ENCODE results near the gene PROB1. TPM values are rescaled to one million over a fixed set of nuclear protein-coding genes. Genes with fewer than 3 reads are reported as not detected.

PROB1 gene
- total RNA-seq (2022; extraction: Qiagen RNA extraction) = 0.16 to 0.24 TPM (median 0.19 TPM) in 5 replicates

GRCh38 chr5:139394654-139395566 lies at the start of gene PROB1:
PROB1 (minus strand) TSS chr5:139395104; CDS start chr5:139395081, 23 bp downstream.

GRCh38 chr5:139439013-139439903 lies 44.4 kb upstream of the PROB1 start, which contains the start of gene DNAJC18:
DNAJC18 (minus strand) TSS chr5:139439525; CDS start chr5:139439445, 80 bp downstream.

GRCh38 chr5:139403787-139404483 lies 9.0 kb upstream of the PROB1 start, which contains the start of gene SPATA24:
SPATA24 (minus strand) TSS chr5:139404089; CDS start chr5:139404060, 29 bp downstream.

GRCh38 chr5:139389701-139390638 lies 4.9 kb downstream of the PROB1 start, which contains the start of gene MZB1:
MZB1 (minus strand) TSS chr5:139389913; CDS start chr5:139389856, 57 bp downstream.

GRCh38 chr5:139383275-139383992 lies 11.5 kb downstream of the PROB1 start, which contains the start of gene SLC23A1:
SLC23A1 (minus strand) TSS chr5:139383297; CDS start chr5:139383253, 44 bp downstream.

GRCh38 chr5:139341689-139342422 lies 53.0 kb downstream of the PROB1 start, which contains the start of gene PAIP2:
PAIP2 (plus strand) TSS chr5:139341854; CDS start chr5:139363785, 21,931 bp downstream.

Other genes with a start within 250 kb of the PROB1 start
- gene SIL1, start 196.7 kb downstream of the PROB1 start, total RNA-seq (2022; extraction: Qiagen RNA extraction) = 24.6 to 26.7 TPM (median 26.5 TPM) in 5 replicates
- gene MATR3, start 101.4 kb downstream of the PROB1 start, total RNA-seq (2022; extraction: Qiagen RNA extraction) = 155 to 183 TPM (median 175 TPM) in 5 replicates
- 75.2 to 96.5 TPM (median 82.7 TPM) in 5 replicates for gene PAIP2, start 53.2 kb downstream of the PROB1 start, total RNA-seq (2022; extraction: Qiagen RNA extraction)
- gene SLC23A1, start 11.8 kb downstream of the PROB1 start, total RNA-seq (2022; extraction: Qiagen RNA extraction) = 1.1 to 1.7 TPM (median 1.3 TPM) in 5 replicates
- gene MZB1, start 5.2 kb downstream of the PROB1 start, total RNA-seq (2022; extraction: Qiagen RNA extraction) = 0.07 to 0.11 TPM (median 0.09 TPM) in 3 of 5 replicates, not detected in the others
- 4.6 to 5.3 TPM (median 4.9 TPM) in 5 replicates for gene SPATA24, start 9.0 kb upstream of the PROB1 start, total RNA-seq (2022; extraction: Qiagen RNA extraction)
- gene DNAJC18, start 44.4 kb upstream of the PROB1 start, total RNA-seq (2022; extraction: Qiagen RNA extraction) = 5.8 to 8.8 TPM (median 7.1 TPM) in 5 replicates
- not detected in 5 replicates for gene ECSCR, start 67.6 kb upstream of the PROB1 start, total RNA-seq (2022; extraction: Qiagen RNA extraction)
- gene SMIM33, start 75.9 kb upstream of the PROB1 start, total RNA-seq (2022; extraction: Qiagen RNA extraction) = not detected in 5 replicates
- gene STING1, start 87.7 kb upstream of the PROB1 start, total RNA-seq (2022; extraction: Qiagen RNA extraction) = 0.78 to 1.0 TPM (median 1.00 TPM) in 5 replicates
- 112 to 171 TPM (median 165 TPM) in 5 replicates for gene UBE2D2, start 166.2 kb upstream of the PROB1 start, total RNA-seq (2022; extraction: Qiagen RNA extraction)